ENCODE data around the gene PAK2. TPM values are rescaled to one million over a fixed set of nuclear protein-coding genes. Genes with fewer than 3 reads are reported as not detected.

PAK2 gene
- total RNA-seq, 1 experiment from 2014 or later = 33.5 TPM

DNA sequence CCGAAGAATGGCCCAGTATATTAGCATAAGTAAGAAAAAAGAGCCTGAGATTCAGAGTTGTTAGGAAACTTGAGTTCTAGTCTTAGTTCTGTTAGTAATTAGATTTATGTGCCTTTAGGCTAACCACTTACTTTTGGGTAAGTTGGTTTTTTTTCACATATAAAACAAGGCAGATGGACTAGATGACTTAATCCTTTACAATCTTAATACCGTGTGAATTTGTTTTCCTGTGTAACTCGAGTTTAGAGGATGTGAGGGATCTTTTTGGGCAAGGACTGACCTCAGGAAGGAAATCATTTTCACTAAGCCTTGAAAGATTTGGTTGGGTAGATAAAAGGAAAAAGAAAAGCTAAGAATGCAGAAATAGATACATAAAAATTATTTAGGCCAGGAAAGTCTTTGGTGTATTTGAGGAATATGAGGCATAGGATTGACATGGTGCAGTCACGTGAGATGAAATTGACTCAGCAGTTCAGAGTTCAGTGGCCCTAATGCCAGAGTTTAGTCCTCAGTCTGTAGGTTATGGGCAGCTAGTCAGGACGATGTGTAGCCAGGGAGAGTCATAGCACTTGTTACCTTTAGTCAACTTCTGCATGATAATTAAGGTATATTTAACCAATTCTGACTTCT, 34.6 kb downstream of the PAK2 start:
- in situ Hi-C loops (cut with HindIII; ENCODE audit: low sequenced_read_pairs) = no loop called here
- no peak for DNase-seq (ENCODE audit: low spot score)

- in situ Hi-C loops (cut with HindIII; ENCODE audit: low sequenced_read_pairs) = no loop called here
- DNase-seq (ENCODE audit: low spot score) = no peak
Observed at GRCh38 chr3:196774848-196775422, 35.3 kb downstream of the PAK2 start.

GRCh38 chr3:196775938-196776337, 36.3 kb downstream of the PAK2 start:
- in situ Hi-C loops (cut with HindIII; ENCODE audit: low sequenced_read_pairs) = no loop called here
- no peak for DNase-seq (ENCODE audit: low spot score)

DNA sequence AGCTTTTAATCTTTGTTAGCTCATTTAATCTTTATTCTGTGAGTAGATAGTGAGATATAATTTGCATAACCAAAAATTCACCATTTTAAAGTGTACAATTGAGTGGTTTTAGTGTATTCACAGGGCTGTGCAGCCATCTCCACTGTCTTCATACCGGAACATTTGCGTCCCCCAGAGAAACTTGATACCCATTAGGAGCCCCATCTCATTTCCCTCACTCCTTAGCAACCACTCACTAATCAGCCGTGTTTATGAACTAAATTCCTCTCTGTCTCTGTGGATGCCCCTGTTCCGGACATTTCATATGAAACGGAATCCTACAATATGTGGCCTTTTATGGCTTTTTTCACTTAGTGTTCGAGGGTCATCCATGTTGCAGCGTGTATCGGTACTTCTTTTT, 38.2 kb downstream of the PAK2 start:
- in situ Hi-C loops (cut with HindIII; ENCODE audit: low sequenced_read_pairs) = no loop called here
- DNase-seq (ENCODE audit: low spot score) = no peak

DNA sequence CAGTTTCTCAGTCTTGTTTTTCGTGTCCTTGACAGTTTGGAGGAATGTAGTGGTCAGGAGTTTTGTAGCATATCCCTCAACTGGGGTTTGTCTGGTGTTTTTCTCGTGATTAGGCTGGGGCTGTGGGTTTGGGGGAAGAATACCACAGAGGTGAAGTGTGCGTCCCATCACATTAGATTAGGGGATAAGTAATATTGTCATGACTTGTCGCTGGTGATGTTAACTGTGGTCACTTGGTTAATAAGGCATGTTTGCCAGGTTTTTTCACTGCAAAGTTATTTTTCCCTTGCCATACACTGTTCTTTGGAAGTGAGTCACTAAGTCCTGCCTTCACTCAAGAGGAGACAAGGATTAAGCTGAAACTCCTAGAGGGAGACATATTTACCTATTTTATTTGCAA, 39.1 kb downstream of the PAK2 start:
- in situ Hi-C loops (cut with HindIII; ENCODE audit: low sequenced_read_pairs) = no loop called here
- no peak for DNase-seq (ENCODE audit: low spot score)

DNA sequence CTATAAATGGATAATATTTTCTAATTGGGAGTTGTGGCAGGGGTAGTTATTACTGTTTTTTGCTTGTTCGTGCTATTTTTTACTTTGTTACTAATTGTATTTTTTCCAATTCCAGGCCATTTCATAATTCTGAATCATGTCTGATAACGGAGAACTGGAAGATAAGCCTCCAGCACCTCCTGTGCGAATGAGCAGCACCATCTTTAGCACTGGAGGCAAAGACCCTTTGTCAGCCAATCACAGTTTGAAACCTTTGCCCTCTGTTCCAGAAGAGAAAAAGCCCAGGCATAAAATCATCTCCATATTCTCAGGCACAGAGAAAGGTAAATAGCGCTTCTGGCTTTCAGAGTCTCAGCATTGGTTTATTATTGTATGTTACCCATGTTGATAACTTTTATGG, 42.9 kb downstream of the PAK2 start:
- in situ Hi-C loops (cut with HindIII; ENCODE audit: low sequenced_read_pairs) = no loop called here
- DNase-seq (ENCODE audit: low spot score) = no peak

GRCh38 chr3:196788528-196788927, 48.9 kb downstream of the PAK2 start:
- no peak for DNase-seq (ENCODE audit: low spot score)
- in situ Hi-C loops (cut with HindIII; ENCODE audit: low sequenced_read_pairs) = no loop called here

DNA sequence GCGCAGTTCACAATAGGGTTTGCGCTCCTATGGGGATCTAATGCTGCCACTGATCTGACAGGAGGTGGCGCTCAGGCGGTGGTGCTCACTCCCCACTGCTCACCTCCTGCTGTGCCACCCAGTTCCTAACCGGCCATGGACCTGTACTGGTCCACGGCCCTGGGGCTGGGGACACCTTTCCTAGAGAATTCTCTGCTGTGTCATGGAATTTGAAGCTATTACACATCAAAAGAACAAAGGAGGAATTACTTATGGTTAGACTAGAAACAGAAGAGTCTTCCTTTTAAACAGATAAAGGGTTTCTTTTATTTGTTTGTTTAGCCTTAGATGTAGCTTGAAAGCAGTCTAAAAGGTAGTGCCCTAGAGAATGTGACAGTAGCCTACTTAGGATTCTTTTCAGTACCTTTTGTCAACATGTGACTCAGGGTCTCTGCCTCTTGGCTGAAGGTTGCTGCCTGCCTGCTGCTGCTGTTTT, 50.3 kb downstream of the PAK2 start:
- in situ Hi-C loops (cut with HindIII; ENCODE audit: low sequenced_read_pairs) = no loop called here
- DNase-seq (ENCODE audit: low spot score) = no peak

- in situ Hi-C loops (cut with HindIII; ENCODE audit: low sequenced_read_pairs) = no loop called here
- no peak for DNase-seq (ENCODE audit: low spot score)
Observed at GRCh38 chr3:196790636-196791035, 51.0 kb downstream of the PAK2 start.

DNA sequence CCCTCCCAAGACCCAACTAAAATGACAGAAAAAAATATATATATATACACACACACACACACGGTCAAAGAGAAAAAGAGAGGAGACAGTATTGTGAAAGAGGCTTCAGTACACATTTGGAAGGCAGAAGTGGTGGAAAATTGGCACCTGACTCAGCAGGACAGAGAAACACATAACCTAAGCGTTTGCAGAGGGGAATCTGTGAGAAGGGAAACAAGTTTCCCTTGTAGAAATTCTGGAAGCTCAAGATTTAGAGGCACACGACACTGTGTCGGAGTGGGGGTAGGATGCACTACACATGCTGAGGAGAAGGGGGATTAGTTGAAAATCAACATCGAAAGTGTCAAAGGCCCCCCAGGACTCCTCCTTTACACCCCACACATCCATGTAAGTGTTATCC, 53.1 kb downstream of the PAK2 start:
- in situ Hi-C loops (cut with HindIII; ENCODE audit: low sequenced_read_pairs) = no loop called here
- DNase-seq (ENCODE audit: low spot score) = no peak

DNA sequence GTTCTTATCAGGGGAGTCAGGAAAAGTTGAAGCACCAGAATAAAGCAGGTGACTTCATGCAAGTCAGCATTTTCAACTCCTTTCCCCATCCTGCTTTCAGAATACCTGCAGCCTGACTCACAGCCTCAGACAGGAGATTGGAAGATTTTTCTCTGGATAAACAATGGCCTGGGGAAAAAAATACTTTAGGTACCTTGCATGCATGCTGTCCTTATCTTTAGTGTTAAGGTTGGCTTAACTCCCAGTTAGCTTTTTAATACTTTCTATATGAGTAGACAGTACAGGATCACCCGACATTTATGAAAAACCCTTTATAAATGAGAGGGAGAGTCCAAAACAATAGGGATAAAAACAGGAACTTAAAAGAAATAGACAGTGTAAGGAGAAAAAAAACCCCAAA, 53.6 kb downstream of the PAK2 start:
- no peak for DNase-seq (ENCODE audit: low spot score)
- in situ Hi-C loops (cut with HindIII; ENCODE audit: low sequenced_read_pairs) = no loop called here

- in situ Hi-C loops (cut with HindIII; ENCODE audit: low sequenced_read_pairs) = no loop called here
- DNase-seq (ENCODE audit: low spot score) = no peak
Observed at GRCh38 chr3:196794467-196794866, 54.8 kb downstream of the PAK2 start.

GRCh38 chr3:196796317-196796716, 56.7 kb downstream of the PAK2 start:
- no peak for DNase-seq (ENCODE audit: low spot score)
- in situ Hi-C loops (cut with HindIII; ENCODE audit: low sequenced_read_pairs) = no loop called here

GRCh38 chr3:196800742-196801434, 61.2 kb downstream of the PAK2 start:
- in situ Hi-C loops (cut with HindIII; ENCODE audit: low sequenced_read_pairs) = no loop called here
- DNase-seq (ENCODE audit: low spot score) = no peak

DNA sequence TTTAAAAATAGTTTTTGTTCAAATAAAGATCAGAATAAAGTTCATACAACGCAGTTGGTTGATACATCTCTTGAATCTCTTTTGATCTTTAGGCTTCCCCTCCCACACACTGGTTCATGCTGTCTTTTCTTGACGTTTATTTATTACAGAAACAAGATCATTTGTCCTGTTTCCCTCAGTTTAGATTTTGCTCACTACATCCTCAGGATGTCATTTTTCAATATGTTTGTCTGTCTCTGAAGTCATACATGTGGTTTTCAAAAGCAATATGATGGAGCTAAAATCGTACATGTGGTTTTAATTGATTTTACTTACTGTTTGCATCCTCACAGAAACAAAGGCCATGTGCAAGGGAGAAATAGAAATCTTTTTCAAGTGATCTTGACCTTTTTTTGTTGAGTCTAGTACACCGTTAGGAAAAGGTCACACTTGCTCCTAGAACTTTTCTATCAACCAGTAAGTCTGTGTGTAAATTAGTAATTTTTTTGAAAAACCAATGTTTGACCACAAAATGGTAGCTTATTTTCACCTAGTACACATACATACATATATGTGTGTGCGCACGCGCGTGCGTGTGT, 64.3 kb downstream of the PAK2 start:
- in situ Hi-C loops (cut with HindIII; ENCODE audit: low sequenced_read_pairs) = no loop called here

DNA sequence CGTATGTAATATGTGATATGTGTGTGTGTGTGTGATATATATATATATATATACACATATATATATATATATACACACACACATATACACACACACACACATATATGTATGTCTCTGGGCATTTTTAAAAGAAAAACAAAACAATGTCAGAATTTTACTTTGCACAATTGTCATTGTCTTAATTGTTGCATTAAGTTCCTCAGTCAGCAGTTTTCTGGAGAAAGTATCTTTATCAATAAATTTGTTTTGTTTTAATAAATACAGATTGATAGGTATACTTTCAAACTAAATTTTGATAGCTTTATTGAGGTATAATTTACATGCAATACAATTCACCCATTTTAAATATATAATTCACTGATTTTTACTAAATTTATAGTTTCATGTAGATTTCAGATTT, 65.1 kb downstream of the PAK2 start:
- in situ Hi-C loops (cut with HindIII; ENCODE audit: low sequenced_read_pairs) = no loop called here
- DNase-seq (ENCODE audit: low spot score) = no peak

More for the DNA sequence above, 64.3 kb downstream of the PAK2 start:
- no peak for DNase-seq (ENCODE audit: low spot score)

- in situ Hi-C loops (cut with HindIII; ENCODE audit: low sequenced_read_pairs) = no loop called here
- no peak for DNase-seq (ENCODE audit: low spot score)
Observed at GRCh38 chr3:196810963-196811581, 71.4 kb downstream of the PAK2 start.

DNA sequence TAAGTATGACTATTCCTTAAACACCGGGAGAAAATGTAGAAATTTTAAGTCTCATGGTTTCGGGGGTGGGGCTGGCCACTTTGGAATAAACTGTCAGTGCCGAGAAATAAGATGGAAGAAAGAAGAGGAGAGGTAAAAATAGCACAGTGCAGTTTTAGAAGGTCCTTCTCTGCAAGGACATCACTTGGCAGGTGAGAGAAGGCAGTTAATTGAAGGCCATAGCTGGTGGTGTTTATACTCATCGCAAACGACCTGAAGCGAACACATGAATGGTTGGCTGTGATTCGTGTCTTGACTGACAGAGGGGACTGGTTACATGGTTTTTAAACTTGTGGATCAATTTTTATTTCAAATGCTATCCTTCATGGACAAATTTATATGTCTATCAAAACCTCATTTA, 73.2 kb downstream of the PAK2 start:
- DNase-seq (ENCODE audit: low spot score) = no peak
- in situ Hi-C loops (cut with HindIII; ENCODE audit: low sequenced_read_pairs) = no loop called here

- no peak for DNase-seq (ENCODE audit: low spot score)
- in situ Hi-C loops (cut with HindIII; ENCODE audit: low sequenced_read_pairs) = no loop called here
Observed at GRCh38 chr3:196813903-196814302, 74.2 kb downstream of the PAK2 start.

- in situ Hi-C loops (cut with HindIII; ENCODE audit: low sequenced_read_pairs) = no loop called here
- no peak for DNase-seq (ENCODE audit: low spot score)
Observed at GRCh38 chr3:196821806-196822355, 82.2 kb downstream of the PAK2 start.

Data from G401 (cell line).